Activated effector memory CD4-positive, alpha-beta T cell treated with anti-CD3 and anti-CD28 coated beads, Interleukin-2, amount 50 U/mL, for 16 hours (primary cell): ENCODE data around the gene FILIP1.
"Not testable (repeated sequence)": the region's sequence is repeated elsewhere in the genome, so short reads cannot be mapped to it uniquely, and the experiment has no call there.

ENCODE experiments used
- DNase-seq: peaks from one replicate; pipeline ENCODE4 v3.0.0-alpha.2; 2020

The FILIP1 gene

GRCh38 chr6:75449630-75450206, 43.9 kb downstream of the FILIP1 start:
- no peak for DNase-seq

GRCh38 chr6:75446241-75446880, 47.2 kb downstream of the FILIP1 start:
- no peak for DNase-seq

GRCh38 chr6:75445738-75446137, 47.9 kb downstream of the FILIP1 start:
- no peak for DNase-seq

- DNase-seq, result no peak
These were observed 48.7 kb downstream of the FILIP1 start for GRCh38 chr6:75444899-75445298.

- DNase-seq, result not testable (repeated sequence)
These were observed 51.7 kb downstream of the FILIP1 start for GRCh38 chr6:75441883-75442282.

GRCh38 chr6:75441479-75441878, 52.1 kb downstream of the FILIP1 start:
- not testable (repeated sequence) for DNase-seq

- no peak for DNase-seq
These were observed 55.0 kb downstream of the FILIP1 start for GRCh38 chr6:75438442-75439116.

GRCh38 chr6:75438013-75438431, 55.6 kb downstream of the FILIP1 start:
- no peak for DNase-seq

GRCh38 chr6:75437421-75437891, 56.1 kb downstream of the FILIP1 start:
- DNase-seq, result no peak

GRCh38 chr6:75436869-75437268, 56.7 kb downstream of the FILIP1 start:
- DNase-seq, result no peak

- not testable (repeated sequence) for DNase-seq
These were observed 60.8 kb downstream of the FILIP1 start for GRCh38 chr6:75432809-75433208.

- no peak for DNase-seq
These were observed 62.2 kb downstream of the FILIP1 start for GRCh38 chr6:75431379-75431778.

- DNase-seq, result no peak
These were observed 62.8 kb downstream of the FILIP1 start for GRCh38 chr6:75430631-75431325.

GRCh38 chr6:75429061-75429703, 64.4 kb downstream of the FILIP1 start:
- no peak for DNase-seq

GRCh38 chr6:75428204-75428603, 65.4 kb downstream of the FILIP1 start:
- no peak for DNase-seq

GRCh38 chr6:75427329-75427728, 66.3 kb downstream of the FILIP1 start:
- DNase-seq, result no peak

- DNase-seq, result no peak
These were observed 68.7 kb downstream of the FILIP1 start for GRCh38 chr6:75424618-75425548.

- no peak for DNase-seq
These were observed 70.2 kb downstream of the FILIP1 start for GRCh38 chr6:75423386-75423785.

GRCh38 chr6:75422024-75422639, 71.5 kb downstream of the FILIP1 start:
- DNase-seq, result no peak

- DNase-seq, result no peak
These were observed 72.1 kb downstream of the FILIP1 start for GRCh38 chr6:75421316-75422023.

- no peak for DNase-seq
These were observed 73.6 kb downstream of the FILIP1 start for GRCh38 chr6:75419980-75420379.
